ENCODE results near the gene VEGFC.

- TF ChIP-seq CTBP1 (IDR thresholded peaks at IDR 0.05; ENCODE audit: borderline replicate concordance) (no peak), TARDBP (IDR thresholded peaks at IDR 0.05) (no peak), NFRKB (IDR thresholded peaks at IDR 0.05) (no peak), ARNT (IDR thresholded peaks at IDR 0.05) (no peak), SP1 (IDR thresholded peaks at IDR 0.05) (no peak), SUZ12 (IDR thresholded peaks at IDR 0.05) (no peak)
Measured at GRCh38 chr4:176792326-176793059, at the start of gene VEGFC.
